Activated CD8-positive, alpha-beta memory T cell treated with anti-CD3 and anti-CD28 coated beads for 36 hours (primary cell): ENCODE measurements around the gene LTBP1. TPM values are rescaled to one million over a fixed set of nuclear protein-coding genes. Genes with fewer than 3 reads are reported as not detected.

Source experiments
- CTCF ChIA-PET: fragments of 350-600 bp; sonication (Branson Sonifier 250); formaldehyde crosslinking; loops from one replicate; lab custom pipeline; 2021; ENCODE audit warnings: antibody characterized with exemption; lab: Charles Lee
- POLR2A ChIA-PET: fragments of 350-600 bp; sonication (Branson Sonifier 250); formaldehyde crosslinking; loops from one replicate; lab custom pipeline; 2021; ENCODE audit warnings: antibody characterized with exemption; lab: Charles Lee
- total RNA-seq, 2 experiments: library from RNA; stranded (reverse); gene quantifications; one replicate each; pipeline ENCODE4 v1.2.3, GENCODE V29; 2021

Gene LTBP1
- total RNA-seq, 2 experiments from 2014 or later, result 0.11 to 0.15 TPM

- CTCF ChIA-PET, result no interaction called here
- POLR2A ChIA-PET, result interaction anchor here (0.6 kb wide), 1 partner anchor 9 kb away, joined by 3 read pairs; no protein-coding TSS in a partner anchor
These were observed 182.7 kb downstream of the LTBP1 start for GRCh38 chr2:33129263-33130053.

- CTCF ChIA-PET, result no interaction called here
- POLR2A ChIA-PET, result no interaction called here
These were observed 183.3 kb downstream of the LTBP1 start for GRCh38 chr2:33130054-33130447.

- POLR2A ChIA-PET, result no interaction called here
- CTCF ChIA-PET, result no interaction called here
These were observed 183.8 kb downstream of the LTBP1 start for GRCh38 chr2:33130544-33130943.

- CTCF ChIA-PET, result no interaction called here
These were observed 184.4 kb downstream of the LTBP1 start for GRCh38 chr2:33131111-33131510.

DNA sequence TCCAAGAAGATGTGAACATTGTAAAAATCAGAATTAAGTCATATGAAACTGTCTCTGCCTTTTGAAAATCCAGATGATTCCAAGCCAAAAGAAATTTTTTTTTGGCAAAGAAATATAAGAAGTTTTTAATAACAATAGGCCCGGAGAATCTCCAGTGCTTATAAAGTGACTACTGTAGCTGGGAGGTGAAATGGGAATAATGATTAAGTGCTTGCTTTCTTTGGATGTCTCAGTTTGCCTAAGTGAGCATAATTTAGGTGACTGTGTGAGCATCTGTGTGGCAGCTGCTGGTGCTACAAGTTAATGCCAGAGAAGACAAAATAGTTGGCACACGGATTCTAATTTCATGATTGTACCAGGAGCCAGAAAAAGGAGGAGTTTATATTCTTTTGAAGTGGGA is 185.0 kb downstream of the LTBP1 start:
- ChIA-PET CTCF (no interaction called here), POLR2A (no interaction called here)

More at GRCh38 chr2:33131111-33131510, 184.4 kb downstream of the LTBP1 start:
- POLR2A ChIA-PET, result no interaction called here

DNA sequence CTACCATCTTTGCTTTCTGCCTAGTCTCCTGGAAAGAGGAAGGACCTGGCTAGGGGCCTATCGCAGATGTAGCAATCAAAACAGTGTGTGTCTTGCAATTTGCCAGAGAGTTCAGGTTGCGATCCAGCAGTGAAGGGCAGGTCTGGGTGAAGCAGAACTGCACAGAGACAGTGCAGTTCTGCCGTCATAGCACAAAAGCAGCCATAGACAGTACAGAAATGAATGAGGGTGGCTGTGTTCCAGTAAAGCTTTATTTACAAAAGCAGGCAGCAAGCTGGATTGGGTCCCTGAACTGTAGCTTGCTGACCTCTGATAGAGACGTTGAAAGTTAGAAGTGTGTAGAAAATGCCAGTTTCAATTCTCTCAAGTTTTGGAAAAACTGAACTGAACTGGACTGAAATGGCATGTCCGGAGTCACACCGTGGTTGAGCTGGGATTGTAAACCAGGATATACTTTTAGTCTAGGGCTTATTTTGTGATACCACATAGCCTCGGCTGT is 186.8 kb downstream of the LTBP1 start:
- ChIA-PET POLR2A (no interaction called here), CTCF (no interaction called here)

- CTCF ChIA-PET, result no interaction called here
- POLR2A ChIA-PET, result no interaction called here
These were observed 187.5 kb downstream of the LTBP1 start for GRCh38 chr2:33134086-33134771.

- CTCF ChIA-PET, result no interaction called here
- POLR2A ChIA-PET, result no interaction called here
These were observed 188.2 kb downstream of the LTBP1 start for GRCh38 chr2:33134791-33135560.

DNA sequence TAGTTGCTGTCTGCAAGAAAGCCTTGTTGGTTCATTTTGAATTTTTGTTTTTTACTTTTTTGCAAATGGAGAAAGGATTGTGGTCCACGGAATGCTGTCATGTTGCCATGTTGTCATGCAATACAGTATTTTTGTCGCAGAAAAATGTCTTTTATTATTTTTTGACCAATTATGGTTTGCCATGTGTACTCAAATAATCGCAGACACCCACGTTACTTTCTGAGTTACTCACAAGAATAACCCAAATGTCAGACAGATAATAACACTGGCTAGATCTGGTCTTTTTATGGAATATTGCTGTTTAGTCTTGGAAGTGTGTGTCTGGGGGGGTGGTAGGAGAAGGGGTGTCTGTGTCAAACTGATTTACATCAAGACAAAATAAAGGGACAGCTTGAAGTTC is 188.9 kb downstream of the LTBP1 start:
- ChIA-PET CTCF (no interaction called here), POLR2A (no interaction called here)

DNA sequence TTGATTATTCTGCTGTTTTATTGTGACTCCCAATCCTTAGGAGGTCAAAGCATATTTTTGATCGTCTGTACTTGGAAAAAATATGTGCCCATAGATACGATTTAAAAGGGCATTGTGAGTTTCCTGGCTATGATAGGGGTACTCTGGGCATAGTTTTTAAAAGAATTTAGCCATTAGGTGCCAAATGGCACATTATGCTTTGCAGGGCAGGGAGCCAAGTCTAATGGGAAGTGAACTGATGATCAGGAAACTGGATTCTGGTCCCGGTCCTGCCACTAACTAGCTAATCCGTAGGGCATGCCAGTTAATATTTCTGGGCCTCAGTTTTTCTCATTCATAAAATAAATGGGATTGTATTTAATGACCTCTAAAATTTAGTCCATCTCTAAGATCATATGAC is 189.3 kb downstream of the LTBP1 start:
- CTCF ChIA-PET, result no interaction called here
- POLR2A ChIA-PET, result no interaction called here

- ChIA-PET CTCF (no interaction called here), POLR2A (no interaction called here)
These were observed 189.8 kb downstream of the LTBP1 start for GRCh38 chr2:33136566-33136965.

- POLR2A ChIA-PET, result no interaction called here
- CTCF ChIA-PET, result no interaction called here
These were observed 190.6 kb downstream of the LTBP1 start for GRCh38 chr2:33137331-33137730.

GRCh38 chr2:33139949-33140348 is 193.2 kb downstream of the LTBP1 start:
- ChIA-PET CTCF (no interaction called here), POLR2A (no interaction called here)

DNA sequence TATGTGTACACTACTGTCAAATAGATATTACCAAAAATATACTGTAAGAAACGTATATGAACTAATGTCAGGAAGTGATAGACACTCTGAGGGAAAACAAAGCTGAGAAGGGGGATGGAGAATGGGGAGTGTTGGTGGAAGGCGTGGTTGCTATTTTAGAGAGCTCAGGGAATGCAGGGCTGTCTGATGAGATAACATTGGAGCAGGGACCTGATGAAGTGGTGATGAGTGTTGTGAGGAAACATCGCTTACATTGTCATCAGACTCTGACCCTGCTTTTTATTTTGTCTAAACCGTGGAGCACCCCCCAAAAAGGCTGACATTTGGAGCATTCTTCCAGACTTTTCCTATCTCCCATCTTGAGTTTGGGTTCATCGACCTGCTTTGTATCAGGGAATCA is 194.7 kb downstream of the LTBP1 start:
- POLR2A ChIA-PET, result no interaction called here
- CTCF ChIA-PET, result no interaction called here

DNA sequence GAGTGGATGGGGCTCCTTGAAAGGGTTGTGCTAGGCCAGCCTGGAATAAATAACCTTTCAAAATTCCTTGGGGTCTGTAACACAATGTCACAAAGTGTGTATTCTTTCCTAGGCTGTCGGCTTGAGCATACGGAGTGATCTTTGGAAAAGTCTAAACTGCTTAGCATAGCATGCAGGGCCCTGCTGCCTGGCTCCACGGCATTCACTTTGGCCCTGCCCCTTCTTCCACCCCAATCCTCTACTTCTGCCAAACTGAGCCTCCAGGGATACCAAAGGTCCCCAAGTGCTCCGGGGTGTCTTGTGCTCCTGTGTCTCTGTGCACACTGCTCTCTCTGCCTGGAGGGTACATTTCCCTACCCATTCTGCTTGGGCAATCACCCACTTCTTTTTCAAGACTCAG is 196.1 kb downstream of the LTBP1 start:
- ChIA-PET POLR2A (no interaction called here), CTCF (no interaction called here)

DNA sequence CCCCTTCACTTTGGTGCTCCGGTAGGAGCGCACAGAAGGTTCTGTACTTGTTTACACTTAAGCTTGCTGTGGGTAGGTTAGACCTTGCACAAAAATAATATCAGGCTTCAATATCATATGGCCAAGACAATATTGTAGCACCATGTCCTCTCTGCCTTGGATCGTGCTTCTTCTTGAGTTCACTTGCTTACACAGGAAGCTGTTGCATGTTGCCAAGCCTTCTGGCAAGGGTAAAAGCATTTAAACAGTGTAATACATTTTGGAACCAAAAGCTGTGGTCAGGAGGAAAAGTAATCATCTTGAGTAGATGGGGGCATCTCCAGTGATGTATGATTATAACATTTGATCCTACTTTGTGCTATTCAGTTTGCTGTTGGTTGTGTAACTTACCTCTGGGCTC is 197.5 kb downstream of the LTBP1 start:
- ChIA-PET POLR2A (no interaction called here), CTCF (no interaction called here)

DNA sequence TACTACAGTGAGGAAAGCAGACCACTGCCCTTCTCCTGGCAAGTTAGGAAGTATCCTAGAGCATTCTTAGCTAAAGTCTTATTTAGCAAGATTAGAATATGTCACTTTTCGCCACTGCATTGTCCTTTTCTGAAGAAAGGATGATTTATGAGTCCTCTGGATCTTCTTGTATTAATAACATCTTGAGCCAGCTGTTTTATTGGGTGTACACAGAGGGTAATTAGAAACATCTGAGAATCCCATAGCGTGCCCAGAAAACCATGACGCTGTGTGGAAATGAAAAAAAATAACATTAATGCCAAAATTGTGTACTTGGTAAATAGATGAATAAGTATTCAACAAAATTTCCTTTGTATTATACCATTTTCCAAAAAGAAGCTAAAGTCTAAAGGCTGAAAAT is 198.7 kb downstream of the LTBP1 start:
- POLR2A ChIA-PET, result no interaction called here
- CTCF ChIA-PET, result no interaction called here

DNA sequence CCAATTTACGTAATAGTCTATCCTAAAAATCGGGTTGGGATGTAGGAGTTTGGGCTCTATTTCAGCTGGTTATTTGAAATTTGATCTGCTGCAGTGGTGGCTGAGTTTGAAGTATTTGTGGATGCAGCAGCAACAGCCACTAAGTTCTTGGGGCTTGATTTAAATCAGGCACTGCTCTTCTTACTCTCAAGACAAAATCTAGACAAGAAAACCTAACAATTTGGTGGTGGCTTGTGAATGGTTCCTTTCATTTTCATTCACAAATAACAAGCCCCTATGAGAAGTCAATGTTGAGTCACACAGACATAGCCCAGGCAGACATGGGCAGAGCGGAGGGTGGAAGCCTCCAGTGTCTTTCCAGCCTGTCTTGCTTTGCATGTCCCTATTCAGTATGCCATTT is 199.3 kb downstream of the LTBP1 start:
- CTCF ChIA-PET, result no interaction called here
- POLR2A ChIA-PET, result no interaction called here

- ChIA-PET CTCF (no interaction called here), POLR2A (no interaction called here)
These were observed 206.3 kb downstream of the LTBP1 start for GRCh38 chr2:33153008-33153407.

DNA sequence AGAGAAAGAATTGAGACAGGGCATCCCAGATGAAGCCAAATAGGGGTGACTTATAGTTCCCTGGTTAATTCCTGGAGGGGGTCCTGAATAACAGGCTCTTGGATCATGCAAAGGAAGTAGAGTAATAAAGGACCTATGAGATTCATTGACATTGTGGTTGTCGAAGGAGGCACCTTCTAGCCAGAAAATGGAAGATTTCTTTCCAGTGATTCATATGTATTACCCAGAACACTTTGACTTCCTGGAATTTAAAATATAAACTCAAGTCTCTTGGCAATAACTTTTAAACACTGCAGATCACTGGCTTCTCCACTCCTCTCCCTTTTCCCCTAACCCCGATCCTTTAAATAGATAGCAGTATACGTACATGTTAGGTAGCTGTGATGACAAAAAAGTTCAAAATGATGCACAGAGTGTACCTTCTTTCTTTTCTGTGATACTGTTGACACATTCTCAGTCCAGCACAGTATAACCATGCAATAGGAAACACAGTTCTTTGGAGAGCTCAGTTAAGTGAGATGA is 211.8 kb downstream of the LTBP1 start:
- ChIA-PET POLR2A (no interaction called here), CTCF (no interaction called here)
